ENCODE measurements around the gene HS1BP3.

Gene HS1BP3

GRCh38 chr2:20597860-20598183 is 53.1 kb downstream of the HS1BP3 start:
- Histone ChIP-seq H3K9me2 (replicated peaks; ENCODE audit: insufficient read depth, low read length) (no peaks in the 10 kb centered on the region), H2AFZ (ENCODE audit: low read depth, low read length, severe bottlenecking) (no peak overlapping the region), H3K4me2 (ENCODE audit: low read depth, low read length, poor library complexity, severe bottlenecking) (no peak overlapping the region), H4K20me1 (ENCODE audit: low read depth, low read length) (no peaks in the 10 kb centered on the region; the same call in 1 of the 2 replicates), H3K9me3 (ENCODE audit: insufficient read depth, low read length) (no peaks in the 10 kb centered on the region), H3K27me3 (ENCODE audit: low read length) (no peaks in the 10 kb centered on the region), H3F3A (ENCODE audit: insufficient read depth) (no peaks in the 10 kb centered on the region), H3K4me3 (ENCODE audit: insufficient read depth, low read length, poor library complexity, severe bottlenecking) (no peak overlapping the region), H3K27ac (ENCODE audit: low read depth, low read length) (no peak overlapping the region), H3K79me2 (ENCODE audit: insufficient read depth, low read length) (no peaks in the 10 kb centered on the region), H3K36me3 (ENCODE audit: low read length) (no peaks in the 10 kb centered on the region), H3K9ac (ENCODE audit: low read length) (no peak overlapping the region)
- no peak for TF ChIP-seq EZH2phosphoT487 (conservative IDR thresholded peaks at IDR 0.05; ENCODE audit: low read length)
- TF ChIP-seq CTCF (IDR thresholded peaks at IDR 0.05; ENCODE audit: insufficient read depth, low read length, poor library complexity, severe bottlenecking) = no peak

- Histone ChIP-seq H3F3A (ENCODE audit: insufficient read depth) (no peaks in the 10 kb centered on the region), H3K27ac (ENCODE audit: low read depth, low read length) (no peak overlapping the region), H3K9me2 (replicated peaks; ENCODE audit: insufficient read depth, low read length) (no peaks in the 10 kb centered on the region), H3K79me2 (ENCODE audit: insufficient read depth, low read length) (no peaks in the 10 kb centered on the region), H3K4me2 (ENCODE audit: low read depth, low read length, poor library complexity, severe bottlenecking) (no peak overlapping the region), H2AFZ (ENCODE audit: low read depth, low read length, severe bottlenecking) (no peak overlapping the region), H3K9ac (ENCODE audit: low read length) (no peak overlapping the region), H3K27me3 (ENCODE audit: low read length) (no peaks in the 10 kb centered on the region), H4K20me1 (ENCODE audit: low read depth, low read length) (no peaks in the 10 kb centered on the region; the same call in 1 of the 2 replicates), H3K4me3 (ENCODE audit: insufficient read depth, low read length, poor library complexity, severe bottlenecking) (no peak overlapping the region), H3K9me3 (ENCODE audit: insufficient read depth, low read length) (no peaks in the 10 kb centered on the region), H3K36me3 (ENCODE audit: low read length) (no peaks in the 10 kb centered on the region)
- no peak for TF ChIP-seq EZH2phosphoT487 (conservative IDR thresholded peaks at IDR 0.05; ENCODE audit: low read length)
- no peak for TF ChIP-seq CTCF (IDR thresholded peaks at IDR 0.05; ENCODE audit: insufficient read depth, low read length, poor library complexity, severe bottlenecking)
Measured at GRCh38 chr2:20596973-20597859, 53.7 kb downstream of the HS1BP3 start.

- H3F3A ChIP-seq (ENCODE audit: insufficient read depth) = no peaks in the 10 kb centered on the region
Measured at GRCh38 chr2:20596193-20596972, 54.5 kb downstream of the HS1BP3 start.

More at GRCh38 chr2:20596193-20596972, 54.5 kb downstream of the HS1BP3 start:
- Histone ChIP-seq H3K4me3 (ENCODE audit: insufficient read depth, low read length, poor library complexity, severe bottlenecking) (no peak overlapping the region), H3K36me3 (ENCODE audit: low read length) (no peaks in the 10 kb centered on the region), H2AFZ (ENCODE audit: low read depth, low read length, severe bottlenecking) (no peak overlapping the region), H3K27ac (ENCODE audit: low read depth, low read length) (no peak overlapping the region), H3K9me3 (ENCODE audit: insufficient read depth, low read length) (no peaks in the 10 kb centered on the region), H3K9ac (ENCODE audit: low read length) (no peak overlapping the region), H4K20me1 (ENCODE audit: low read depth, low read length) (no peaks in the 10 kb centered on the region), H3K4me2 (ENCODE audit: low read depth, low read length, poor library complexity, severe bottlenecking) (no peak overlapping the region), H3K9me2 (replicated peaks; ENCODE audit: insufficient read depth, low read length) (no peaks in the 10 kb centered on the region), H3K79me2 (ENCODE audit: insufficient read depth, low read length) (no peaks in the 10 kb centered on the region), H3K27me3 (ENCODE audit: low read length) (no peaks in the 10 kb centered on the region)
- TF ChIP-seq EZH2phosphoT487 (conservative IDR thresholded peaks at IDR 0.05; ENCODE audit: low read length) (no peak), CTCF (IDR thresholded peaks at IDR 0.05; ENCODE audit: insufficient read depth, low read length, poor library complexity, severe bottlenecking) (no peak)
